Activated CD8-positive, alpha-beta memory T cell treated with anti-CD3 and anti-CD28 coated beads, Interleukin-2, amount 50 U/mL, for 24 hours (primary cell): ENCODE measurements around the gene ARHGAP26.

Source experiments
- DNase-seq: peaks from one replicate; pipeline ENCODE4 v3.0.0-alpha.2; 2020; ENCODE audit errors: extremely low read depth

ARHGAP26 gene

DNA sequence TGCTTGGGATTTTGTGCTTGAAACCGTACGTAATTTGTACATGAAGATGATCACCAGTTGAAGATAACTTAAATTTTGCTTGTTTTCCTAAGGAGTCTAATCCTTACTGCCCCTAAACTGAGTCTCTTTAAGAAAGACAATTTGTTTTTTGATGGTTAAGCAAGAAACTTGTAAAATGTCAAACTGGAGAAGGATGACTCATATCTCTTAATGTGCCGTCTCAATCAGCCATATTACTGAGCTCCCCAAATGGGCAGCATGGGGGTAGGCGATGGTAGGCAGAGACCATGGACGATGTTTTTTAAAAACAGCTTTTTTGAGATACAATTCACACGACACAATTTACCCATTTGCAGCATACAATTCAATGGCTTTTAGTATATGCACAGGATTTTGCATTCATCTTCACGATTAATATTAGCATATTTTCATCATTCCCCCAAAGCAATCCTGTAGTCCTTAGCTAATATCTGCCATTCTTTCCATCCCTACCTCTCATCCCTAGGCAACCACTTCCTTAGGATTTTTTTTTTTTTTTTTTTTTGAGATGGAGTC lies 14.3 kb downstream of the ARHGAP26 start:
- no peak for DNase-seq

DNA sequence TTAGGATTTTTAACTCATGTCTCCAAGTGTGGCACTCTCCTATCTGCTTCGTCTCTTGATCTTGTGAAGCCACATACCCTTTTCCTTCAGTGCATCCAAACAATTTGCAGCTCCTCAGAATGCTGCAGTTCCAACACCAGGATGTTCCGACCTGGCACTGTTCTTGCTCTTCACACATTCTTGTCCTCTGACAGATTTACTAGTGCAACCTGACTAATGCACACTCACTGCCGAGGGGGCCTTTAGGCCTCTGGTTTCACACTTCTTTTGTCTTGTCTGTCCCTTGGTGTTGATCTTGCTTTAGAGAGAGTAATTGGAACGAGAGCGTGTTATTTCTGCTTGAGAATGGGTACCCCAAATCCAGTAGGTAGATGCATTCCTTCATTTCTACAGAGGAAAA lies 15.0 kb downstream of the ARHGAP26 start:
- DNase-seq = no peak

DNA sequence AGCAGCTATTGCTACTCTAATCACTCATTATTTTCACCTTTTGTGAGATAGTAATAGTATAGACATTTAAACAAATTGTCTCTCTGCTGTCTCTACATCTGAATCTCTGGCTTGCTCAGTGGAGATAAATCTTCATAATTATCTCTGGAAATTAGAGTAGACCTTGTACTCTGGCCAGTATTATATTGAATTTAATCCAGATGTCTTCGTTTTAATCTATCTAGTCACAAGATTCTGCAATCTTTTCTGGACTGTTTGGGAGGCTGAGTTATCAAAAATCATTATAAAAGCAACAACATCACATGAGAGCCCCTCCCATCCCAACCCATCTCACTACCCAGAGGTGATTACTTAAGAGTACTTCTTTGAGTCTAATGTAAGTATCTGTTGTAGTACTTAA lies 19.0 kb downstream of the ARHGAP26 start:
- no peak for DNase-seq

DNA sequence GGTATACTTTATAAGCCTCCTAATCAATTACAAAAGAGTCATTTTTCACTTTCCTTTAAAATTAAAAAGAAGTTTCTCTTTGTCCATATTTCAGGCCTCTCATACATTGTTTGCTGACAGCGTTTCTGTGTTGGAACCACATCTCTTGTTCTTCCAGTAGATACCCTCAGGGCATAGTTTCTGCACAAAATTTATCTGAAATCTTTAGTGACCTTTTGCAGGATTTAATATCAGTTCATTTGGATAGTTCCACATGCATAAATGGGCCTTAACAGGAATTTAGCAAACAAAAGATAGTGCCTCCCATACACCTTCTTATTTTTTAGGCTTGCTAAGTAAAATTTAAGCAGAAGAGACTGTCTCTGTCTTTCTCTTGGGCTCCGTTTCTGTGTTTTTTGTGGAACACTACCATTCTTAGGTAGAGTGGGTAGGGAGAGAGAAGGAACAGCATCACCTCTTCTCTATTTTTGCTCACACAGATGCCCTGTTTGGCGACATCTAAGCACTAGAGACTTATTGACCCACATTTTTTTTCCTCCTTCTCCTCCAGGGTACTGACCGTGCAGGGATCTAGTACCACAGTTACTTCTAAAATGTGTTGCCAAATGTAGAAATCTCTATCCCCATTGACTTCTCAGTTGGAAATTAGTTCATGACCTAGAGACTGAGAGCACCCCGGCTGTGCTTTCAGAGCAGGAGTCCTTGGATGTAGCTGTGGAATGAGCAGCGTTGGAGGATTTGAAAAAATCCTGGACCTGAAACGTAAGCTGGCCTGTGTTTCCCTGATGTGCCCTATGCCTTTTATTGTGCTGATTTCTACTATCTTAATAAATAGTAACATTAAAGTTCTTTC lies 22.1 kb downstream of the ARHGAP26 start:
- DNase-seq = no peak

DNA sequence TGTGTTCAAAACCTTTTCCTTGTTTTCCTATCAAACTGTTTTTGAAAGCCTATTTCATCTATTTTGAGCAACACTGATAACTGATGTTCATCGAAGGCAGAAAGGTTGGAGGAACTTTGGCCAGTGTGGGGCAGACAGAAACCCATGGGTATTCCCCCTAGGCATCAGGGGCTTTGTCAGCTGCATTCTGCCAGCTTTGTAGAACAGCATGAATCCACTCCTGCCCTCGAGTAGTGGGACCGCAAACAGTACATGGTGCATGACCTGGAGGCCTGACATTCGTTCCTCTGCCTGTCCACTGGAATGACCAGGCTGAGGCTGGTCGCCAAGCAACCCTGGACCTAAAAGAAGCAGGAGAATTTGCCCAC lies 22.7 kb downstream of the ARHGAP26 start:
- no peak for DNase-seq

DNA sequence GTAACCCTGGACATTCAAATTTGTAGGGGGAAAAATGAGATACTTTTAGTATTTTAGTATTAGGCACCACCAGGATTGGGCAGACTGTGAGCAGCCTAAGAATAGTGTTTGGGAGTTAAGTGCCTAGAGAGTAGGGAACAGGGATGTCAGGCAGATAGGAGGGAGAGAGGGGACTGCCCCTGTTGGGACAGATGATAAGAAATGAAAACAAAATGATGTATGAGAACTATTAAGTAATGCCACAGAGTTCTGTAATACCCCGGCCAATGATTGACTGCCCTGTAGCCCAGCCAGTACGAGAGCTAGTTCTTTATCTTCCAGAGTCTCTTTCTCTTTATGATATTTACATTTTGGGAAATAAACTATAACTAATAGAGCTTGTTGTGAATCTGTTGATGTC lies 24.4 kb downstream of the ARHGAP26 start:
- DNase-seq = no peak

DNA sequence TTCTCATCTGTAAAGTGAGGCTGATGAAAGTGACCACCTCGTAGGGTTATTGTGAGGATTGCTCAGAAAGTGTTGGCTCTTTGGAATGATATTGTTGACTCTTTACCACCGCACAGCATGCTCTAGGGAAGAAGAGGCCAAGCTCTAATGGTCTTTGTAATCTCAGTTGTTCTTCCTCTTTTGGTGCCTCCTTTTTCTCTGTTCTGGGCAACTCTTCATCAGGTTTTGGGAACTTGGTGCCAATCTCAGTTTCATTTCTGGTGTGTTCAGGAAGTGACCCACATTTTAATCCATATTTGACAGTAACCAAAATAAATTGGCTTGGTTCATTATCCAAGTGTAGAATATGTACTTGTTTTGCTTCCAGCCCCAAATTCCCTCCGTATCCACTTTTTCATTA lies 25.1 kb downstream of the ARHGAP26 start:
- no peak for DNase-seq

DNA sequence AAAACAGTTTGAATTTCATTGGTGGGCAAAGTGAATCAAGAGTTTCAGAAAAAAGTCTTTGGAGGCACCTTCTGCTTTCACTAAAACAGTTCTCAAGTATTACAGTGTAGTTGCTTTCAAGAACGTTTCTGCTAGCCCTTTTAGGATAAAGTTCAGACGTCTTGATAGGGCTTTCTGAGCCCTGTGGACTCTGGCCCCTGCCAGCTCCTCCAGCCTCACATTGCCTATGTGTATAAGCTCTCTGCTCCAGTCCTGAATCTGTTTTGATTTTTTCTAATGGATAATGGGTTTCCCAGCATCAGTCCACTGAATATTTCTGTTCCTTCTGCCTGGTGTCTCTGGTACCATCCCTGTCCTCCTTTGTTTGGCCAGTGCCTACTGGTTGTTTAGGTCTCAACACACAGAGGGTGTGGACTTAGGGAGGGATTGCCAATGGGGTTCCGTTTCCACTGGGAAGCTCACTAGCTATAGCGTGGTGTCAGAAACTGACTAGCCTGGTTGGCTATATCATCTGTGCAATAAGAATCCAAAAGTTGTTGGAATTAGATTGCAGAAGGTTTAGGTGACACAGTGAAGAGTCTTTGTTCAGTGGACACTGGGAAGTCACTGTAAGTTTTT lies 26.4 kb downstream of the ARHGAP26 start:
- no peak for DNase-seq

DNA sequence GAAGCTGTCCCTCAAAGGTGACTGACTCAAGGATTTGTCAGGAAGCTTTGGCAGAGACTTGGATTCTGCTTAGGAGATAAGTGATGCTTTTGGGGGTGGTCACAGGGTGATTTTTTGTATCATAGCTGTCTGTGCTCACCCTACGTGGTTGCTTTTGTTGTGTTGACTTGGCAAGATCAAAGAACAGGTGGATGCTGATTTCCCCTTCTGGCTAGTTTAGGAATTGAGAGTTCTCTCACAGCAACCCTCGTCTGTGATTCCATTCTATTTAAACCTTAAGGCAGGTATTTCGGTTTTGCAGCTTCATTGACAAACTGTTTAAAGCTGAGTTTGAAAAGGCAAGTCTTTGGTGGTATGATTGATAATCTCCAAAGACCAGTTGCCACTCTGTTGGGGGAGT lies 27.2 kb downstream of the ARHGAP26 start:
- no peak for DNase-seq

DNA sequence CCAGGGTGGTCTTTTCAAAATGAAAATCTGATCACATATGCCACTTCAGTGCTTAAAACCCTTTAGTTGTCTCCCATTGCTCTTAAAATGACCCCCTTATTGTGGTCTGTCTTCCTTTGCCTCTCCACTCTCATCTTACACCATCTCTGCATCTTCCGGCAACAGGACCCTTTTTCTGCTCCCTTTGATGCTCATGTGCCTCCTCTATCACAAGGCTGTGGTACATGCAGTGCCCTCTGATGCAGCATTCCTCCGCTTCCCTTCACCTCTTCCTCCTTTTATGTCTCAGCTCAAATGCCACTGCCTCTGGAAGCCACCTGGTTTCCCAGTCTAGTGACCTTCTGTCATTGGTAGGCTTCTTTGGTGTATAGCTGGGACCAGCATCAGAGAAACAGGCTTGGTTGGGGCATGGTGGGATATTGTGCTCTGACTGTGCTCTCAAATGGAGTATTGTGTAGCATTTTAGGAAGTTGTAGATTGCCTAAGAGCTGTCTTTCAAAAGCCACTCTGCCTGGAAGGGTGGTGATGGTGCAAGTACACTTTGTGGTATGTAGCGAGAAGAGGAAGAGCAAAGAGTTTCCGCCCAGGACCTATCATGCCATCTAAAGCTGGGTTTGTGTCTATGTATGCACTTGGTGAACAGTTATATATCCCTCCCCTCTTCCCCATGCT lies 28.1 kb downstream of the ARHGAP26 start:
- no peak for DNase-seq

DNA sequence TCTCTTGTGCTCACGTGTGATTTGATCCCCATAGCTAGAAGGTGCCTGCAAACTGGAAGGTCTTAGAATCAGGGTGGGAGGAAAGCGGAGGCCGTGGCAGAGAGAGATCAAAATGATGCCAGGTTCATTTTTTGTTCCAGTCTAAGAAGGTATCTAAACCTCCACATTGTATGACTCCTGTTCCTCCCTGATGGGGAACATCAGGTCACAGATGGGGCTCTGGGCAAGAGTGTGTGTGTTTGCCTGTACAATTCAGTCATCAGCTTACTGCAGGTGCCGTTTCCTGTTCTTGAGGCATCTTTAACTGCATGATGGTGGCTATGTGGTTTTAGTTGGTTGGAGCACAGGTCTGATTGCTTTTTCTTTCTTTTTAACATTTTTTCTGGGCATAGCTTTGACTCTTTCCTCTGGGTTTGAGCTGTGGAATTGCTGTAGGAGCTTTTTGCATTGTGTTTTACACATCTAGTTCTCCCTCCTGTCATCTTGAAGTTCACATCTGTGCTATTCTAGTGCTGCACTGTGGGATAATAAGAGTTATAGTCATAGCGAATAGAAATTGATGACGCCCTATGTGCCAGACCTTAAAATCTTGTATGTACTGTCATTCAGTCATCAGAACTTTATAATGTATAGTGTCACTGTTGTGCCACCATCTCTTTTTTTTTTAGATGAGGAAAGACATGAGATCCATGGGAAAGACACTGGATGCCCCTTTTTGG lies 30.8 kb downstream of the ARHGAP26 start:
- DNase-seq = no peak

DNA sequence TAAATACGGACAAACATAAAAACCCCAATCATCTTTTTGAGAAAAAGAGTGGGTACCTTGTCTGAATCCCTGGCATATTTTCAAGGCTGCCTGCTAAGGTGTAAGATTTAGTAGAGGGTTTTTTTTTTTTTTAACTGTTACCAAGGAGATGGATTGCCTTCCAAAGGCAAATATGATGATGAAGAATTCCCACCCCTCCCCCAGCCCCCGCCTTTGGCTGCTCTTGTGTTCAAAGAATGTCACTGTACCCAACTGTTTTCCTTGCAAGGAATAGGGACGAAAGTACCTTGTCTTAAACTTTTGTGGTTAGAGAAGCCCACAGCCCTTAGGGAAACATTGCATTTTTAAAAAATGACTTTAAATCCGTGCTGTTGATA lies 31.3 kb downstream of the ARHGAP26 start:
- no peak for DNase-seq

DNA sequence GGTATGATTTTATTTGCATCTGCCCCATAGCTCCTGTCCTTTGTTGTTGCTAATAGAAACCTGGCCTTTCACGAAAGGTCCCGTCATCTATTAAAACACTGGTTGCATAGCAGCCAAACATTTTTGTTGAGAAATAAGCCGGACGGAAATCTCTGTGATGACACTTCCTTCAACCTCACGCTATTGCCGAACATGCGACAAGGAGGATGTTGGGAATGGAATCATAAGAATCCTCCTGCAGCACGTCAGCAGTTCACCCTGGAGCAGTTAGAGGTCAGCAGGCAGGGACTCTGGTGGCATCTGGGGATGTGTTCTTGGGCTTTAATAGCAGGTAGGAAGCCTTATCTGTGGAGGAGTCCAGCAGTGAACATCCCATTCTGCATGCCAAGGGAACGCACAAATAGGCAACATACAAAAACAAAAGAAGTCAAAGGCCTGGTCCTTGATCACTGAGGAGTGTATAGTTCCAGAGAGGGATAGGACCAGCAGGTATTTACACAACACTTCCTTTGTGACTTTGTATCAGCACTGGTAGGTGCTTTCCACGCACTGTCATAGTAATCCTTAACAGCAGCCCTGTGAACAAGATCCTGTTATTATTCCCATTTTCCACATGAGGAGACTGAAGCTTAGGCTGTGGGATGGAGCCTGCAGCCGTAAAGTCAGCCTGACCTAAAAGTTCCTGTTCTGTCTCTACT lies 33.4 kb downstream of the ARHGAP26 start:
- no peak for DNase-seq

DNA sequence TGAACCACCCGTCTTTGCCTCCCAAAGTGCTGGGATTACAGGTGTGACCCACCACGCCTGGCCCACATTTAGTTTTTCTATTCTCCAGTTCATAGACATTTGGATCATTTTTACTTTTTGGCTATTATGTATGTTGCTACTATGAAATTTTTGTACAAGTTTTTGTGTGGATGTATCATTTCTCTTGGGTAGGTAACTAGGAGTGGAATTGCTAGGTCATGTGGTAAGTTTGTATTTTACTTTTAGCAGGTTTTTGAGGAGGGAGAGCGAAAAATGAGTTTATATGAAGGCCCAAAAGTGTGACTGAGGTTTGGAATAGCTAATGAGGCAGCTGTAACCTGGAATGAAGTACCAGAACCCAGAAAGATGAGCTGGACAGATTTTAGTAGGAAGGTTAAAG lies 35.2 kb downstream of the ARHGAP26 start:
- DNase-seq = no peak

DNA sequence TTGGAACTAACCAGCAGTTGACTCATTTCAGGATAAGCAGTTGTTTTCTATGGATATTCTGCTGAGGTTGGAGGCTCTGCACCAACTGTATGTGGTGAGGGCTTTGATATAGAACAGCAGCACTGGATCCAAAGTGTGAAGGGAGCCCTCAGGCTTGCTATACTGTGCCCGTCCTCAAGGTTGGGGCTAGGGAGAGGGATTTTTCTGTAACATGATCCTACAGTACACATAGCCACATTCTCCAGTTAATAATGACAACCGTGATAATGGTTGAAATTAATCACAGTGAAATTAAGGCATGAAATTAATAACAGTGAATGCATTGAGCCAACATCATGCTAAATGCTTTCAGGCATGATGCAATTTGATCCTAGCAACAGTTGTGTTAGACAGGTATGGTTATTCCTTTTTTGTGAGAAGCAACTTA lies 36.7 kb downstream of the ARHGAP26 start:
- DNase-seq = no peak

DNA sequence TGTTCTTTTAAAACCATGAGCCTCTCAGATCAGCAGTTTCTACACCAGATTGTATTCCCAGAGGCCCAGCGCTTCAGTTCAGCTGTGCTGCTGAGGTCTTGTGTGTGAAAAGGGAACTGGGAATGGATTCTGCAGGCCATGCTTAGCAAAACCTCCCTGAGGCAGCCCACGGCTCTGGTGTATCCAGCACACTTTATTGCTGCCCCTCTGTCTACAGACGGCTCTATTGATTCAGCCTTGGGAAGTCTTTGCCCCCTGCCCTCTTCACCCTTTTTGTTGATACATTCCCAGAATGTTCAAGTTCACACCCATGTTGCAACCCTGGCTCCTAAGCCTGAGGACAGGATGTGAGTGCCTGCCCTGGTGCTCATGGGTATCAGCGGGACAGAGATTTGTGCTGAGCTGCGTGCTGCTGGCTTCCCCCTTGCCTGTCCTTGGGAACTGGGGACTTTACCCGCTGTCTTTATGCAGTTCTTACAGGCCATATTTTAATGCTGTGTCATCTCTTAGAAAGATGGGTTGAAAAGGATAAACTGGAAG lies 37.3 kb downstream of the ARHGAP26 start:
- DNase-seq = no peak

DNA sequence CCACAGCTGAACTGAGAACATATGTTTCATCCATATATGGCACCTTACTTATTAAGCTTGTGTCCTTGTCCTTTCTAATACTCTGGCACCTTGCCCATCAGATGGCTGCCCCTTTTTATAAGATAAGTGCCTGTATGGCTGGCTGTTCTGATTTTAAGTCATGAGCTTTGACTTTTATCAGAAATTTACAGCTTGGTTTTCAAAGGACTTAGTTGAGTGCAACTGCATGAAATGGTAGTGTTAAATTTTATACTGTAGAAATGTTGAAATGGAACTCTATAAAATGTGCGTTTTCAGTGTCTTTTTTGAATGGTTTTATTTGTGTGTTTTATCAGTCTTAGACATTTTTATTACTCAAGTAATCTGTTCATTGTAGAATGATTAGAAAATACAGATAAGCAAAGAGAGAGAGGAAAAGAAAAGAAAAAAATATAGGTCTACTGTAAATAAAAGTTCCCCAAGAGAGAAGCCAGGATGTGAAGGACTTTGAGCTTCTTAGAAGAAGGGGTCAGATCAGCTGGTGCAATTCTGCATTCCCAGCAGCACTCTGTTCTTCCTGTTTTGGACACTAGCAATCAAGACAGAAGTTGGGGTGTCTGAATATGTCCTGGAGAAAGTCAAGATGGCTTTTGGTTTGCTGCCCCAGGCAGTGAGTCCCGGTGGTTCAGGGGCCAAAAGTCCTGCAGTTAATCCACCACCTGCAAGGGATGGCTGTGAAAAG lies 38.9 kb downstream of the ARHGAP26 start:
- DNase-seq = no peak

DNA sequence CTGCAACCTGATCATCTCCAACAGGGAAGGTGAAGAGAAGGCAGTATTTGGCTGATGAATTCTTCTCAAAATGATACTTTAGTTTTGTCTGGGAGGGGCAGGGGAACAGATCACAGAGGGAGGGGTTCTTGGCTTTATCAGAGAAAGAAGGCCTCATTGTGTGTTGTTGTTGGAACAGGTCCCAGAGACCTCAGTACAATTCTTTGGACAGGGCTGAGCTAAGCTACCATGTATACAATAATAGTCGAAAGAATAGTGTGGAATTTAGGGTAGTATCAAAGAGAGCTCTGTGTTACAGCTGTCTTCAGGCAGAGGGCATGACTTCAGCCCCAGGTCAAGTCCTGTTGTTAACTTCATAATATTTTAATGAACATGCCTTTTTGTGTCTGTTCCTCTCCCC lies 39.9 kb downstream of the ARHGAP26 start:
- DNase-seq = no peak

DNA sequence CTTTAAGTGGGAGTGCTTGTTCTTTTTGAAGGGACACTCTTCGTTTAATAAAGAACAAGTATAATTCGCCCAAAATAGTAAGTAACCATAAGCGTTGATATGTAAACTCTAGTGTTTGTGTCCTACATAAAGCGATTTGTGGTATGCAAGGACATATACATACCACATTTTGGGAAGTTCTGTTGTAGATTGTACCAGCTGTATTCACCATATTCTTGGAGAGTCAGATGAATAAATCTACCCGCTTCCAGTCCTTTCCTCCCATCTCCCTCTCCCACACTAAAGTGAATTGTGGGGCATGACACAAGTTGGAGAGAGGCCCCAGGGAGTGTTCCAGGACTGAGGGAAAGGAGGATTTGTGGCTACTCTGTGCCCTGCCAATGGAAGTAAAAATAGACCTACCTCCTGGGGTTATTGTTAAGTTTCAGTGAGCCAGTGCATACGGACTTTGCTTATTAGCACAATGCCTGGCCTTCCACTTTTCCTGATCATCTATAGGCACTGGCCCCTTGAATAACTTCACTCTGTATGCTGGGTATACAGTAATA lies 40.6 kb downstream of the ARHGAP26 start:
- no peak for DNase-seq

DNA sequence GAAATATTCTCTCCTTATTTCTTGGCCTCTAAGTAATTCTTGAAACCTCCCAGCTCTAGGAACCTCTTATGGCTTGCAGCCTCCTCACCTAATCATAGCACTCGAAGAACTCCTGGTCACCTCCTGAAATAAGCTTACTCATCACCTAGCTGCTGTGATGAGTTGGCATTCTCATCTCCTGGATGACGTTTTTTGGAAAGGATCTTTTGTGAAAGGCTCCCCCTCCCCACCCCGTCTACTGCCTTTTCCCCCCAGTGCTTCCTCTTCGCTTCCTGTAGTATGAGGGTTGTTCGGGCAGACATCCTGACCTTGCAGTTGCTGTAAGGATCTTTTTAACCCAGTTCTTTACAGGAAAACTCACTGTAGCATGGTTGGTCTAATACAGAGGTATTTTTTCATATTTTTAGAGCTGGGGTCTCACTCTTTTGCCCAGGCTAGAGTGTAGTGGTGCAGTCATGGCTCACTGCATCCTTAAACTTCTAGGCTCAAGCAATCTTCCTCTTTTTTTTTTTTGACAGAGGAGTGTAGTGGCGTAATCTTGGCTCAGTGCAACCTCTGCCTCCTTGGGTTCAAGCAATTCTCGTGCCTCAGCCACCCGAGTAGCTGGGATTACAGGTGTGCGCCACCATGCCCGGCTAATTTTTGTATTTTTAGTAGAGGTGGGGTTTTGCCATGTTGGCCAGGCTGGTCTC lies 41.8 kb downstream of the ARHGAP26 start:
- DNase-seq = no peak
